ENCODE results near the gene USH2A. TPM values are rescaled to one million over a fixed set of nuclear protein-coding genes. Genes with fewer than 3 reads are reported as not detected.

The USH2A gene
- total RNA-seq, 4 donors from 2014 or later = under 0.01 to 1.0 (median under 0.01) TPM; not detected in 1

GRCh38 chr1:216051071-216051470 lies 372.2 kb downstream of the USH2A start:
- TF ChIP-seq EP300 (IDR thresholded peaks at IDR 0.05) (no peak), CTCF (IDR thresholded peaks at IDR 0.05) (no peak), POLR2A (IDR thresholded peaks at IDR 0.05) (no peak)
- H3K27me3 ChIP-seq = no peaks in the 10 kb centered on the region
- H3K9me3 ChIP-seq = no peaks in the 10 kb centered on the region
- no peak overlapping the region for H3K4me3 ChIP-seq
- no peaks in the 10 kb centered on the region for H3K36me3 ChIP-seq
- peaks cover 0 to 7% (median 0%) of the 10 kb centered on the region in 4 donors for H3K4me1 ChIP-seq
- WGBS, 2 donors = 84 to 88% methylated on average over 3 of the region's 3 CpGs
- no peak for DNase-seq (ENCODE audit: low spot score in 2 of 2)
- no peak overlapping the region for H3K27ac ChIP-seq

GRCh38 chr1:216049741-216050430 lies 373.4 kb downstream of the USH2A start:
- H3K4me3 ChIP-seq = no peak overlapping the region
- H3K36me3 ChIP-seq = no peaks in the 10 kb centered on the region
- H3K9me3 ChIP-seq = no peaks in the 10 kb centered on the region
- no peak for TF ChIP-seq POLR2A (IDR thresholded peaks at IDR 0.05)
- no peak for TF ChIP-seq EP300 (IDR thresholded peaks at IDR 0.05)
- no peak for TF ChIP-seq CTCF (IDR thresholded peaks at IDR 0.05)
- peaks cover 0 to 7% (median 0%) of the 10 kb centered on the region in 4 donors for H3K4me1 ChIP-seq
- no peak for DNase-seq (ENCODE audit: low spot score in 2 of 2)
- WGBS, 2 donors = 78 to 85% methylated on average over 9 of the region's 9 CpGs
- no peak overlapping the region for H3K27ac ChIP-seq
- no peaks in the 10 kb centered on the region for H3K27me3 ChIP-seq

- no peak for DNase-seq (ENCODE audit: low spot score in 2 of 2)
- H3K27me3 ChIP-seq = no peaks in the 10 kb centered on the region
- H3K4me1 ChIP-seq = no peaks in the 10 kb centered on the region
- no peak overlapping the region for H3K27ac ChIP-seq
- H3K36me3 ChIP-seq = no peaks in the 10 kb centered on the region
- 57 to 63% methylated on average over 3 of the region's 3 CpGs for WGBS, 2 donors
- TF ChIP-seq EP300 (IDR thresholded peaks at IDR 0.05) (no peak), CTCF (IDR thresholded peaks at IDR 0.05) (no peak), POLR2A (IDR thresholded peaks at IDR 0.05) (no peak)
- H3K4me3 ChIP-seq = no peak overlapping the region
- H3K9me3 ChIP-seq = no peaks in the 10 kb centered on the region
These were observed 375.3 kb downstream of the USH2A start for GRCh38 chr1:216047811-216048572.

GRCh38 chr1:216046336-216046735 lies 376.9 kb downstream of the USH2A start:
- H3K4me1 ChIP-seq = no peaks in the 10 kb centered on the region
- DNase-seq (ENCODE audit: low spot score in 2 of 2) = no peak
- no peaks in the 10 kb centered on the region for H3K9me3 ChIP-seq
- H3K4me3 ChIP-seq = no peak overlapping the region
- no peak for TF ChIP-seq EP300 (IDR thresholded peaks at IDR 0.05)
- no peak for TF ChIP-seq CTCF (IDR thresholded peaks at IDR 0.05)
- TF ChIP-seq POLR2A (IDR thresholded peaks at IDR 0.05) = no peak
- no peaks in the 10 kb centered on the region for H3K36me3 ChIP-seq
- H3K27ac ChIP-seq = no peak overlapping the region
- no peaks in the 10 kb centered on the region for H3K27me3 ChIP-seq
- WGBS, 2 donors = 90% methylated on average over 4 of the region's 4 CpGs

GRCh38 chr1:216045400-216045799 lies 377.8 kb downstream of the USH2A start:
- H3K4me1 ChIP-seq = no peaks in the 10 kb centered on the region
- no peak for DNase-seq (ENCODE audit: low spot score in 2 of 2)
- 68 to 72% methylated on average over 1 of the region's 1 CpG for WGBS, 2 donors
- no peak overlapping the region for H3K27ac ChIP-seq
- no peak overlapping the region for H3K4me3 ChIP-seq
- no peaks in the 10 kb centered on the region for H3K36me3 ChIP-seq
- no peaks in the 10 kb centered on the region for H3K9me3 ChIP-seq
- H3K27me3 ChIP-seq = no peaks in the 10 kb centered on the region
- no peak for TF ChIP-seq CTCF (IDR thresholded peaks at IDR 0.05)
- TF ChIP-seq POLR2A (IDR thresholded peaks at IDR 0.05) = no peak
- no peak for TF ChIP-seq EP300 (IDR thresholded peaks at IDR 0.05)

All from tibial nerve (tissue), 4 donors.